PC-3 (cell line): ENCODE data around the gene ESR1.

Experiments used
- EZH2 ChIP-seq: fragments of 300-600 bp; sonication (generic); IDR thresholded peaks from one replicate; pipeline ENCODE4 v1.6.1; 2017; ENCODE audit warnings: antibody characterized with exemption, mild to moderate bottlenecking, low read length; ENCODE audit not compliant: unreplicated experiment
- TF ChIP-seq, protein P1 (sequence below): fragments of 300-600 bp; sonication (generic); conservative IDR thresholded peaks from 2 replicates; pipeline ENCODE4 v1.5.1; 2017; ENCODE audit warnings: antibody characterized with exemption, low read depth, mild to moderate bottlenecking, low read length

DNA sequence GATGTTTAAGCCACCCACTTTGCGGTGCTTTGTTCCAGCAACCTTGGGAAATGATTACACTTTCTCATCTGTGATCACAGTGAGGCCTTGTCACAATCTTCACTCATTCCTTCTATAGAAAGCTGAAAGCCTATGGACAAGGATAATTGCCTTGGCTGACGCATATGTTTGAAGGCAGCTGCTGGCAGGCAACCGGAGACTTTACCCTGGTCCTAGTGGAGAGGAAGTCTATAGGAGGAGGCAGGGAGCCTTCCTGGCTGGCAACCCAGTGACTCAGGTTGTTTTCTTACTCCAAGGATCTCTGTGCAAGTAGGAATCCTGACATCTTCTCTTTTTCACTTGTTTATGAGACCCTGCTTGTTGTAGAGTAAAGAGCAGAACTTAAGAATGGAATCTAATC, 34.1 kb upstream of the ESR1 start:
- TF ChIP-seq, protein P1, sequence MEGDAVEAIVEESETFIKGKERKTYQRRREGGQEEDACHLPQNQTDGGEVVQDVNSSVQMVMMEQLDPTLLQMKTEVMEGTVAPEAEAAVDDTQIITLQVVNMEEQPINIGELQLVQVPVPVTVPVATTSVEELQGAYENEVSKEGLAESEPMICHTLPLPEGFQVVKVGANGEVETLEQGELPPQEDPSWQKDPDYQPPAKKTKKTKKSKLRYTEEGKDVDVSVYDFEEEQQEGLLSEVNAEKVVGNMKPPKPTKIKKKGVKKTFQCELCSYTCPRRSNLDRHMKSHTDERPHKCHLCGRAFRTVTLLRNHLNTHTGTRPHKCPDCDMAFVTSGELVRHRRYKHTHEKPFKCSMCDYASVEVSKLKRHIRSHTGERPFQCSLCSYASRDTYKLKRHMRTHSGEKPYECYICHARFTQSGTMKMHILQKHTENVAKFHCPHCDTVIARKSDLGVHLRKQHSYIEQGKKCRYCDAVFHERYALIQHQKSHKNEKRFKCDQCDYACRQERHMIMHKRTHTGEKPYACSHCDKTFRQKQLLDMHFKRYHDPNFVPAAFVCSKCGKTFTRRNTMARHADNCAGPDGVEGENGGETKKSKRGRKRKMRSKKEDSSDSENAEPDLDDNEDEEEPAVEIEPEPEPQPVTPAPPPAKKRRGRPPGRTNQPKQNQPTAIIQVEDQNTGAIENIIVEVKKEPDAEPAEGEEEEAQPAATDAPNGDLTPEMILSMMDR, result no peak
- no peak for TF ChIP-seq EZH2
